H1 (cell line): ENCODE results near the gene NOC3L. TPM values are rescaled to one million over a fixed set of nuclear protein-coding genes. Genes with fewer than 3 reads are reported as not detected.

ENCODE experiments used
- POLR2A ChIP-seq, 2 experiments: IDR thresholded peaks; 1 replicate in 1 of 2; 2 replicates in 1 of 2; pipeline ENCODE4 v1.6.1; 2011; ENCODE audit warnings: low read depth in 2 of 2, low read length in 2 of 2, mild to moderate bottlenecking in 2 of 2; ENCODE audit errors: control extremely low read depth in 1 of 2
- TBP ChIP-seq: IDR thresholded peaks from 2 replicates; pipeline ENCODE4 v1.6.1; 2011; ENCODE audit warnings: low read depth, low read length, improper control_type of control experiment
- polyA plus RNA-seq, 7 experiments: library from polyadenylated mRNA; depleted of rRNA in 3 of 7; stranded (reverse) in 5 of 7; unstranded in 2 of 7; fragments of >200 nt in 5 of 7; fragments of 200-250 nt in 2 of 7; gene quantifications; 1 replicate in 5 of 7; 2 replicates in 1 of 7; 4 replicates in 1 of 7; pipeline versions ENCODE4 v1.2.1 to v1.2.3, GENCODE V29; 2011 to 2013; ENCODE audit warnings: missing spikeins in 2 of 7, mixed read lengths in 2 of 7
- total RNA-seq: library from RNA; stranded (reverse); fragmentation: NEBNext Ultra II Directional; extraction: Animal tissue kit (Norgen Biotek cat#: 25700); gene quantifications from 2 replicates; pipeline ENCODE4 v1.2.1, GENCODE V29; 2021

The NOC3L gene
- total and polyA plus RNA-seq, 2 of the 8 experiments (the other 6 are each of a cell fraction or from before 2014, with no cell fraction given) = 7.1 to 39.1 TPM

DNA sequence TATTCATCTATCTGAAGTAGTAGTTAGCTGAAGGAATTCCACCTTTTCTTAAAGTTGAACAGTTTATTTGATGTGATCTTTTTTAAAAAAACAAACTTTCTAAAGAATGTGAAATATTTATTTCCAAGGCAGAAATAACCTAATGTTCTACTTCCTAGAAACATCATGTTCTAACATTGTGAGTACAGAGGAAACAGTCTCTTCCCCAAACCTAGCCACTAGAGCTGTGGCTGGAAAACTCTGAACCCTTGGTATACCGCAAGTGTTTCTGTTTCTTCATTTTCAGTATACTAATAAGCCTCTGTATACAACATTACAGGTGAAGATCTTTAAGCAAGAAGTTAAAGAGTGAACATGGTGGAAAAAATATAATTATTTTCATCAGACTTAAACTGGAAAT, 35.1 kb downstream of the NOC3L start (continued):
- TF ChIP-seq POLR2A (IDR thresholded peaks at IDR 0.05; ENCODE audit: control extremely low read depth in 1 of 2, low read depth in 2 of 2, low read length in 2 of 2) (no peak), TBP (no peak)
